GM19468 (cell line): ENCODE data around the gene ETDC.

Experiments used
- ATAC-seq: cut with Tn5 transposase; IDR thresholded peaks from one replicate; pipeline ENCODE4 v1.9.1; 2021; ENCODE audit warnings: mild to moderate bottlenecking, moderate library complexity, moderate number of reproducible peaks; ENCODE audit not compliant: unreplicated experiment; ENCODE audit errors: extremely low read depth

The ETDC gene

GRCh38 chrX:135340831-135341230, 31.6 kb downstream of the ETDC start:
- ATAC-seq, result no peak

- ATAC-seq, result no peak
Observed at GRCh38 chrX:135345107-135345589, 35.9 kb downstream of the ETDC start.

GRCh38 chrX:135346975-135347374, 37.7 kb downstream of the ETDC start:
- ATAC-seq, result no peak

GRCh38 chrX:135347381-135348016, 38.2 kb downstream of the ETDC start:
- ATAC-seq, result no peak

- ATAC-seq, result no peak
Observed at GRCh38 chrX:135354288-135354687, 45.0 kb downstream of the ETDC start.
